HG02610 (cell line): Measurements from ENCODE around the gene LAMP2.

Source experiments
- ATAC-seq: cut with Tn5 transposase; IDR thresholded peaks from one replicate; pipeline ENCODE4 v1.9.1; 2021; ENCODE audit warnings: mild to moderate bottlenecking, moderate library complexity; ENCODE audit not compliant: unreplicated experiment

Gene LAMP2

GRCh38 chrX:120457766-120458180 is 11.3 kb downstream of the LAMP2 start:
- peak; percentile 99 for ATAC-seq

DNA sequence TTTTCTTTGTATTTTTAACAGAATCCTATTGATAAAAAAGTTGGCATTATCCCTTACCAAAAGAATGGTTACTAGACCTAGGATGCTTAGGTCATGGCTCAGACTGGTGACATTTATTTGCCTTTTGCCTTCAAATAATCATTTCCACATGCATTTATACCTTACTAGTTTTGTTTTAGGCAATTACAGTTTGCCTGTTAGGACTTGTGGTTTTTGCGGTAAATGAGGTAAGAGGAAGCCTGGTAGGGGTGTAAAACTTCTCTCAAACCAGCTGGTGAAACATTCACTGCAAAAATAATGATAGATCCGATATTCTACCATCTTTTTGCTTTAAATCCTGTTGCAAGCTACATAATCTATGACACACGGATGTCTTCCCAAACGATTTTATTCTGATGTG is 12.1 kb downstream of the LAMP2 start:
- ATAC-seq = no peak

- ATAC-seq = no peak
These were observed 15.1 kb downstream of the LAMP2 start for GRCh38 chrX:120453985-120454384.

DNA sequence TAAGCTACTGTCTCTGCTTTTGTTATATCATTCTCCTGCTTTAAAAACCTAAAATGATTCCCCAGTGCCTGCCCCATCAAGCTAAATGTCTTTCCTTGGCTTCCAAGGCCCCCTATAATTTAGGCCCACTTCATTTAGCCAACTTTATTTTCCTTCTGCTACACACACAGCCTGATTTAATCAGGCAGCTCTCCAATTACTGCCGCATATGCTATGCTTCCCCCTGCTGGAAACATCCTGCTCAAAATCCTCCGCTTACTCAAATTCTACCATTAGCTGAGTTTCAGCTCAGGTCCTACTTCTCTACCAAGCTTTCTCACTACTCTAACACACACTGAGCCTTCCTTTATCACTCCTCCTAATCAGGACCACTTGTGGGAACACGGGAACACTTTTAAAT is 17.0 kb downstream of the LAMP2 start:
- no peak for ATAC-seq

- no peak for ATAC-seq
These were observed 18.9 kb downstream of the LAMP2 start for GRCh38 chrX:120450163-120450562.

- ATAC-seq = no peak
These were observed 22.6 kb downstream of the LAMP2 start for GRCh38 chrX:120446498-120446897.

GRCh38 chrX:120439921-120440320 is 29.2 kb downstream of the LAMP2 start:
- ATAC-seq = no peak

- ATAC-seq = peak; percentile 59
These were observed 39.1 kb downstream of the LAMP2 start for GRCh38 chrX:120429776-120430540.

- no peak for ATAC-seq
These were observed 40.8 kb downstream of the LAMP2 start for GRCh38 chrX:120428309-120428708.

- no peak for ATAC-seq
These were observed 42.5 kb downstream of the LAMP2 start for GRCh38 chrX:120426599-120426998.

- no peak for ATAC-seq
These were observed 49.6 kb downstream of the LAMP2 start for GRCh38 chrX:120419463-120419862.

GRCh38 chrX:120408168-120408567 is 60.9 kb downstream of the LAMP2 start:
- ATAC-seq = no peak

- no peak for ATAC-seq
These were observed 62.5 kb downstream of the LAMP2 start for GRCh38 chrX:120406638-120407037.

- ATAC-seq = no peak
These were observed 66.7 kb downstream of the LAMP2 start for GRCh38 chrX:120402369-120402768.

DNA sequence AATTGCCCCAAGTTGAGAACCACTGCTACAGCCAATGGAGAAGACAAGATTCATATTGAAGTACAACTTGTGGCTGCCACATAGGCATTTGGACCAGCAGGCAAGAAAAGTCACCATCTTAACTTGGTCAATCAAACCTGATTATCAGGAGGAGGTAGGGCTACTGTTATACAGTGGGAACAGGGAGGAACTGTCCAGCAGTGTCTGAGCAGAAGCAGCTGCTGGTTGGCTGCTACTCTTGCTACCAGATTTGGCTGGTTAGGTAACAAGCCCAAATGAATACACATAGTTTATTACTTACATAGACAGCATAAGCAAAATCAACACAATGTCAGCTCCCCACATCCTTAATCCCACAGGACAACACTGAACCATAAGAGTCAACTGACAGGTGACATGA is 67.8 kb downstream of the LAMP2 start:
- ATAC-seq = no peak

DNA sequence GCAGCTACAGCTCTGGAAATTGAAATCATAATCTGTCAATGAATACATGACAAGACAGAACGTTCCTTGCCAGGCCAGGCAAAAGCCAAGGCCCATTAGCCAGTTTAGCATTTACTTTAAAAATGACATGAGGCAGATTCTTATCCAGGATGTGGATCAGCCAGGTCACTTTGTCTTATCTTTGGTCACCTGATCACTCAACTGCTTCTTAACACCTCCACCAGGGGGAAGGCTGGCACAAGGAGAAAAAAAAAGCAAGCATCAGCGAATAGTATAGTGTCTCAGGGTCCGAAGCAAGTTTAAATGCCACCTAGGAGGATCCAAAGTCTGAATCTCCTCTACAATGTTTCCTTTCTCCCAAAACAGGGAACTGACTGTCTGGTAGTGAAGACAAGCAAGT is 88.4 kb downstream of the LAMP2 start:
- ATAC-seq = peak; percentile 41

- no peak for ATAC-seq
These were observed 89.0 kb downstream of the LAMP2 start for GRCh38 chrX:120379937-120380681.

- ATAC-seq = no peak
These were observed 90.5 kb downstream of the LAMP2 start for GRCh38 chrX:120378570-120378969.
